Measurements from ENCODE around the gene MED29. TPM values are rescaled to one million over a fixed set of nuclear protein-coding genes. Genes with fewer than 3 reads are reported as not detected.

MED29 gene
- total and polyA plus RNA-seq, 2 of the 13 experiments (the other 11 are each of a cell fraction or from before 2014, with no cell fraction given) = 14.0 to 19.7 TPM

DNA sequence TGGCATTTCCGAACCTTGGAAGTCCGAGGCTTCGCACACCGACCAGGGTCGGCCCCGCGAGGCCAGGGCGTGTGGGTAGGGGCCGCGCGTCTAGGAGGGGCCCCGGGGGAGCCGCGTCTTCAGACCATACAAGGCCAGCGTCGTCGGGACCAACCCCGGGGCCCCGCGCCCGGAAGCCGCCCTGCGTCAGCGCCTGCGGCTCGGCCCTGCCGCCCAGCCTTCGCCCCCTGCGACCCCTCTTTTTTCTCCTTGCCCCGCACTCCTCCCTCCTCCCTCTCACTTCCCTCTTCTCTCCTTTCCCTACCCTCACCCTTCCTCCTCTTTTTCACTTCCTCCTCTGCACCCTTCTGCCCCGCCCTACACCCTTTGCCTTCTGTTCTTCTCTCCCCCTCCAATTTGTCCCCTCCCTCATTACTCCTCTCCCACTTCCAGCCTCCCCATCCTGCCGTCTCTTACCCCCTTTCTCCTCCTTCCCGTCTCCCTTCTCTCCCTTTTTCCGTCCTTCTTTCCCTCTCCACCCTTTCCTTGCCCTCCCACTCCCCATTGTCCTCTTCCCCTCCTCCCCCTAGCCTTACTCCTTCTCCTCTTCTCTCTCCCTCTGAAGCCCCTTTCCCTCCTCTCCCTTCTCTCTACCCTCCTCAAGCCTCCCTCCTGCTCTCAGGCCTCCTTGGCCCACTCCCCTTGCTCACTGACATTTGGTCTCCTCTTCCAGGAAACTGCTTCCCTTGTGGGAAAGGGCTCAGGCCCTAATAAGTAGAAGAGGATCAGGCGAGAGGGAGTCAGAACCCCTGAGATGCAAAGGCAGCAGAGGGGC, 19.0 kb downstream of the MED29 start (continued):
- TF ChIP-seq, protein P1, sequence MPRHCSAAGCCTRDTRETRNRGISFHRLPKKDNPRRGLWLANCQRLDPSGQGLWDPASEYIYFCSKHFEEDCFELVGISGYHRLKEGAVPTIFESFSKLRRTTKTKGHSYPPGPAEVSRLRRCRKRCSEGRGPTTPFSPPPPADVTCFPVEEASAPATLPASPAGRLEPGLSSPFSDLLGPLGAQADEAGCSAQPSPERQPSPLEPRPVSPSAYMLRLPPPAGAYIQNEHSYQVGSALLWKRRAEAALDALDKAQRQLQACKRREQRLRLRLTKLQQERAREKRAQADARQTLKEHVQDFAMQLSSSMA (CRISPR knock-in tag; IDR thresholded peaks at IDR 0.05) = no peak
- TF ChIP-seq ZNF660 (CRISPR knock-in tag; IDR thresholded peaks at IDR 0.05; ENCODE audit: borderline replicate concordance, low read depth) = no peak
- peak; percentile 65; the same call in 1 of the 2 replicates for TF ChIP-seq ZNF230 (CRISPR knock-in tag; IDR thresholded peaks at IDR 0.05)
- no peak for TF ChIP-seq CBX1 (IDR thresholded peaks at IDR 0.05; ENCODE audit: low read depth)
- TF ChIP-seq CHD2 (IDR thresholded peaks at IDR 0.05; ENCODE audit: low read depth, low read length) = no peak
- TF ChIP-seq, protein P2, sequence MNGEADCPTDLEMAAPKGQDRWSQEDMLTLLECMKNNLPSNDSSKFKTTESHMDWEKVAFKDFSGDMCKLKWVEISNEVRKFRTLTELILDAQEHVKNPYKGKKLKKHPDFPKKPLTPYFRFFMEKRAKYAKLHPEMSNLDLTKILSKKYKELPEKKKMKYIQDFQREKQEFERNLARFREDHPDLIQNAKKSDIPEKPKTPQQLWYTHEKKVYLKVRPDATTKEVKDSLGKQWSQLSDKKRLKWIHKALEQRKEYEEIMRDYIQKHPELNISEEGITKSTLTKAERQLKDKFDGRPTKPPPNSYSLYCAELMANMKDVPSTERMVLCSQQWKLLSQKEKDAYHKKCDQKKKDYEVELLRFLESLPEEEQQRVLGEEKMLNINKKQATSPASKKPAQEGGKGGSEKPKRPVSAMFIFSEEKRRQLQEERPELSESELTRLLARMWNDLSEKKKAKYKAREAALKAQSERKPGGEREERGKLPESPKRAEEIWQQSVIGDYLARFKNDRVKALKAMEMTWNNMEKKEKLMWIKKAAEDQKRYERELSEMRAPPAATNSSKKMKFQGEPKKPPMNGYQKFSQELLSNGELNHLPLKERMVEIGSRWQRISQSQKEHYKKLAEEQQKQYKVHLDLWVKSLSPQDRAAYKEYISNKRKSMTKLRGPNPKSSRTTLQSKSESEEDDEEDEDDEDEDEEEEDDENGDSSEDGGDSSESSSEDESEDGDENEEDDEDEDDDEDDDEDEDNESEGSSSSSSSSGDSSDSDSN (CRISPR knock-in tag; IDR thresholded peaks at IDR 0.05) = peak; percentile 68; the same call in 1 of the 2 replicates
- TF ChIP-seq, protein P3, sequence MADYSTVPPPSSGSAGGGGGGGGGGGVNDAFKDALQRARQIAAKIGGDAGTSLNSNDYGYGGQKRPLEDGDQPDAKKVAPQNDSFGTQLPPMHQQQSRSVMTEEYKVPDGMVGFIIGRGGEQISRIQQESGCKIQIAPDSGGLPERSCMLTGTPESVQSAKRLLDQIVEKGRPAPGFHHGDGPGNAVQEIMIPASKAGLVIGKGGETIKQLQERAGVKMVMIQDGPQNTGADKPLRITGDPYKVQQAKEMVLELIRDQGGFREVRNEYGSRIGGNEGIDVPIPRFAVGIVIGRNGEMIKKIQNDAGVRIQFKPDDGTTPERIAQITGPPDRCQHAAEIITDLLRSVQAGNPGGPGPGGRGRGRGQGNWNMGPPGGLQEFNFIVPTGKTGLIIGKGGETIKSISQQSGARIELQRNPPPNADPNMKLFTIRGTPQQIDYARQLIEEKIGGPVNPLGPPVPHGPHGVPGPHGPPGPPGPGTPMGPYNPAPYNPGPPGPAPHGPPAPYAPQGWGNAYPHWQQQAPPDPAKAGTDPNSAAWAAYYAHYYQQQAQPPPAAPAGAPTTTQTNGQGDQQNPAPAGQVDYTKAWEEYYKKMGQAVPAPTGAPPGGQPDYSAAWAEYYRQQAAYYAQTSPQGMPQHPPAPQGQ (CRISPR knock-in tag; IDR thresholded peaks at IDR 0.05; ENCODE audit: borderline replicate concordance) = no peak
- no peak; the same call in 1 of the 2 replicates for TF ChIP-seq AKAP8 (CRISPR knock-in tag; IDR thresholded peaks at IDR 0.05)
- TF ChIP-seq MAFK (conservative IDR thresholded peaks at IDR 0.05 in 1 of 2, IDR thresholded peaks at IDR 0.05 in 1 of 2; ENCODE audit: low read length in 2 of 2) = no peak
- no peak for TF ChIP-seq KDM5B (CRISPR knock-in tag; IDR thresholded peaks at IDR 0.05; ENCODE audit: borderline replicate concordance)
- TF ChIP-seq, protein P4, sequence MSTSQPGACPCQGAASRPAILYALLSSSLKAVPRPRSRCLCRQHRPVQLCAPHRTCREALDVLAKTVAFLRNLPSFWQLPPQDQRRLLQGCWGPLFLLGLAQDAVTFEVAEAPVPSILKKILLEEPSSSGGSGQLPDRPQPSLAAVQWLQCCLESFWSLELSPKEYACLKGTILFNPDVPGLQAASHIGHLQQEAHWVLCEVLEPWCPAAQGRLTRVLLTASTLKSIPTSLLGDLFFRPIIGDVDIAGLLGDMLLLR (CRISPR knock-in tag; IDR thresholded peaks at IDR 0.05) = no peak
- TF ChIP-seq NFIC (IDR thresholded peaks at IDR 0.05; ENCODE audit: low read length) = no peak
- no peak for TF ChIP-seq CCDC6 (CRISPR knock-in tag; IDR thresholded peaks at IDR 0.05)
- no peak for TF ChIP-seq MYNN (CRISPR knock-in tag; IDR thresholded peaks at IDR 0.05; ENCODE audit: low read depth)
- TF ChIP-seq ESRRA (CRISPR knock-in tag; IDR thresholded peaks at IDR 0.05; ENCODE audit: low read depth) = no peak
- no peak for TF ChIP-seq HOXA3 (CRISPR knock-in tag; IDR thresholded peaks at IDR 0.05)
- 0 out of 2 replicates have a peak, but pooled peaks have one; percentile 16 for TF ChIP-seq ZC3H4 (CRISPR knock-in tag; IDR thresholded peaks at IDR 0.05; ENCODE audit: borderline replicate concordance)
- TF ChIP-seq, protein P5, sequence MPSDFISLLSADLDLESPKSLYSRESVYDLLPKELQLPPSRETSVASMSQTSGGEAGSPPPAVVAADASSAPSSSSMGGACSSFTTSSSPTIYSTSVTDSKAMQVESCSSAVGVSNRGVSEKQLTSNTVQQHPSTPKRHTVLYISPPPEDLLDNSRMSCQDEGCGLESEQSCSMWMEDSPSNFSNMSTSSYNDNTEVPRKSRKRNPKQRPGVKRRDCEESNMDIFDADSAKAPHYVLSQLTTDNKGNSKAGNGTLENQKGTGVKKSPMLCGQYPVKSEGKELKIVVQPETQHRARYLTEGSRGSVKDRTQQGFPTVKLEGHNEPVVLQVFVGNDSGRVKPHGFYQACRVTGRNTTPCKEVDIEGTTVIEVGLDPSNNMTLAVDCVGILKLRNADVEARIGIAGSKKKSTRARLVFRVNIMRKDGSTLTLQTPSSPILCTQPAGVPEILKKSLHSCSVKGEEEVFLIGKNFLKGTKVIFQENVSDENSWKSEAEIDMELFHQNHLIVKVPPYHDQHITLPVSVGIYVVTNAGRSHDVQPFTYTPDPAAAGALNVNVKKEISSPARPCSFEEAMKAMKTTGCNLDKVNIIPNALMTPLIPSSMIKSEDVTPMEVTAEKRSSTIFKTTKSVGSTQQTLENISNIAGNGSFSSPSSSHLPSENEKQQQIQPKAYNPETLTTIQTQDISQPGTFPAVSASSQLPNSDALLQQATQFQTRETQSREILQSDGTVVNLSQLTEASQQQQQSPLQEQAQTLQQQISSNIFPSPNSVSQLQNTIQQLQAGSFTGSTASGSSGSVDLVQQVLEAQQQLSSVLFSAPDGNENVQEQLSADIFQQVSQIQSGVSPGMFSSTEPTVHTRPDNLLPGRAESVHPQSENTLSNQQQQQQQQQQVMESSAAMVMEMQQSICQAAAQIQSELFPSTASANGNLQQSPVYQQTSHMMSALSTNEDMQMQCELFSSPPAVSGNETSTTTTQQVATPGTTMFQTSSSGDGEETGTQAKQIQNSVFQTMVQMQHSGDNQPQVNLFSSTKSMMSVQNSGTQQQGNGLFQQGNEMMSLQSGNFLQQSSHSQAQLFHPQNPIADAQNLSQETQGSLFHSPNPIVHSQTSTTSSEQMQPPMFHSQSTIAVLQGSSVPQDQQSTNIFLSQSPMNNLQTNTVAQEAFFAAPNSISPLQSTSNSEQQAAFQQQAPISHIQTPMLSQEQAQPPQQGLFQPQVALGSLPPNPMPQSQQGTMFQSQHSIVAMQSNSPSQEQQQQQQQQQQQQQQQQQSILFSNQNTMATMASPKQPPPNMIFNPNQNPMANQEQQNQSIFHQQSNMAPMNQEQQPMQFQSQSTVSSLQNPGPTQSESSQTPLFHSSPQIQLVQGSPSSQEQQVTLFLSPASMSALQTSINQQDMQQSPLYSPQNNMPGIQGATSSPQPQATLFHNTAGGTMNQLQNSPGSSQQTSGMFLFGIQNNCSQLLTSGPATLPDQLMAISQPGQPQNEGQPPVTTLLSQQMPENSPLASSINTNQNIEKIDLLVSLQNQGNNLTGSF (CRISPR knock-in tag; IDR thresholded peaks at IDR 0.05) = no peak

Measured in HepG2 (cell line).